ENCODE measurements around the gene RYR2.
"Not testable (repeated sequence)": the region's sequence is repeated elsewhere in the genome, so short reads cannot be mapped to it uniquely, and the experiment has no call there.

RYR2 gene

GRCh38 chr1:237261198-237261597, 219.2 kb downstream of the RYR2 start:
- TF ChIP-seq CTCF (IDR thresholded peaks at IDR 0.05; ENCODE audit: borderline replicate concordance, control extremely low read depth, extremely low read depth, insufficient read depth, missing control alignments), result no peak
- in situ Hi-C loops (cut with MboI; ENCODE audit: low sequenced_read_pairs, unreplicated experiment), result no loop called here
- DNase-seq (ENCODE audit: low spot score), result no peak

GRCh38 chr1:237267743-237268142, 225.8 kb downstream of the RYR2 start:
- in situ Hi-C loops (cut with MboI; ENCODE audit: low sequenced_read_pairs, unreplicated experiment), result no loop called here
- DNase-seq (ENCODE audit: low spot score), result no peak
- TF ChIP-seq CTCF (IDR thresholded peaks at IDR 0.05; ENCODE audit: borderline replicate concordance, control extremely low read depth, extremely low read depth, insufficient read depth, missing control alignments), result no peak

GRCh38 chr1:237269938-237270337, 228.0 kb downstream of the RYR2 start:
- TF ChIP-seq CTCF (IDR thresholded peaks at IDR 0.05; ENCODE audit: borderline replicate concordance, control extremely low read depth, extremely low read depth, insufficient read depth, missing control alignments), result no peak
- in situ Hi-C loops (cut with MboI; ENCODE audit: low sequenced_read_pairs, unreplicated experiment), result no loop called here
- no peak for DNase-seq (ENCODE audit: low spot score)

GRCh38 chr1:237270353-237270752, 228.4 kb downstream of the RYR2 start:
- in situ Hi-C loops (cut with MboI; ENCODE audit: low sequenced_read_pairs, unreplicated experiment), result no loop called here
- no peak for TF ChIP-seq CTCF (IDR thresholded peaks at IDR 0.05; ENCODE audit: borderline replicate concordance, control extremely low read depth, extremely low read depth, insufficient read depth, missing control alignments)
- no peak for DNase-seq (ENCODE audit: low spot score)

- DNase-seq (ENCODE audit: low spot score); in situ Hi-C loops (cut with MboI; ENCODE audit: low sequenced_read_pairs, unreplicated experiment): not testable (repeated sequence)
Measured at GRCh38 chr1:237277994-237278393, 236.0 kb downstream of the RYR2 start.

GRCh38 chr1:237279629-237280028, 237.6 kb downstream of the RYR2 start:
- no peak for DNase-seq (ENCODE audit: low spot score)
- no peak for TF ChIP-seq CTCF (IDR thresholded peaks at IDR 0.05; ENCODE audit: borderline replicate concordance, control extremely low read depth, extremely low read depth, insufficient read depth, missing control alignments)
- in situ Hi-C loops (cut with MboI; ENCODE audit: low sequenced_read_pairs, unreplicated experiment), result no loop called here

GRCh38 chr1:237281481-237281880, 239.5 kb downstream of the RYR2 start:
- no peak for TF ChIP-seq CTCF (IDR thresholded peaks at IDR 0.05; ENCODE audit: borderline replicate concordance, control extremely low read depth, extremely low read depth, insufficient read depth, missing control alignments)
- in situ Hi-C loops (cut with MboI; ENCODE audit: low sequenced_read_pairs, unreplicated experiment), result no loop called here
- no peak for DNase-seq (ENCODE audit: low spot score)
